Lower leg skin (tissue), 4 donors: ENCODE results near the gene RAB15. TPM values are rescaled to one million over a fixed set of nuclear protein-coding genes. Genes with fewer than 3 reads are reported as not detected.

Experiments used
- DNase-seq, 2 donors: peaks; one replicate each; pipeline ENCODE4 v3.0.0-alpha.2; 2019; ENCODE audit warnings: low spot score in 2 of 2
- H3K4me3 ChIP-seq: fragments of 200-600 bp; sonication (generic); 2 replicates; pipeline ENCODE4 v1.5.1; 2017; ENCODE audit warnings: mild to moderate bottlenecking, low read depth; ENCODE audit not compliant: poor library complexity, severe bottlenecking
- CTCF ChIP-seq, 3 donors: fragments of 450-650 bp; IDR thresholded peaks; one replicate each; pipeline ENCODE4 v1.5.1; 2016; ENCODE audit warnings: antibody characterized with exemption in 3 of 3, mild to moderate bottlenecking in 3 of 3, moderate library complexity in 2 of 3
- POLR2A ChIP-seq, 2 donors: fragments of 450-650 bp; IDR thresholded peaks; one replicate each; pipeline ENCODE4 v1.6.1; 2016 to 2017; ENCODE audit warnings: antibody characterized with exemption in 2 of 2, mild to moderate bottlenecking in 1 of 2, moderate library complexity in 1 of 2
- WGBS, 2 donors: methylation state at CpG; one replicate each; pipeline ENCODE4 v1.1.5; 2018; 5-methylcytosine and 5-hydroxymethylcytosine counted together
- intact Hi-C: fragments of 100-400 bp; cut with DNase I; formaldehyde crosslinking; loops from one replicate; pipeline ENCODE4 v1.15.0; 2023; ENCODE audit warnings: low total_unique reads
- total RNA-seq, 4 donors: library from RNA; depleted of rRNA; stranded (reverse); fragments of >200 nt; gene quantifications; one replicate each; pipeline ENCODE4 v1.1.0, GENCODE V29; 2016

Gene RAB15
- total RNA-seq, 4 donors from 2014 or later = 5.5 to 9.4 (median 7.2) TPM

DNA sequence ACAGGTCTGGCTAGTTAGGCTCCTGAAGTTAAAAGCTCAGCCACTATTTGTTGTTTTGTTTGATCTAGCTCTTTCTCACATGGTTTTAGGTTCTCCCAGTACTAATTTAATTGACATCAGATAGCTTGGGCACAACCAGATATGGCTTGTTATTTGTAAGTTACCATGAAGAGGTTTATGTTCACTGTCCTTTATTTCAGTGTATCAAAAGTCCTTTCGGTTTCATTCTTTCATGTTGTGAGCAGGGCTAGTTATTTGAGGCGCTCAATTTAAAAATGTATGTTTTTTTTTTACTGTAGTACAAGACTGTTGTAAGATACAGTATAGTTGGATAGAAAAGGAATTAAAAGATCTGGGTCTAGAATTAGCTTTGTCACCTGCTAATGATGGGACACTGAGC, 36.6 kb downstream of the RAB15 start:
- H3K4me3 ChIP-seq = no peak overlapping the region
- DNase-seq = no peak
- TF ChIP-seq CTCF (IDR thresholded peaks at IDR 0.05) (no peak), POLR2A (IDR thresholded peaks at IDR 0.05) (no peak)
- 91 to 96% methylated on average over 2 of the region's 2 CpGs for WGBS, 2 donors
- intact Hi-C loops = no loop called here

DNA sequence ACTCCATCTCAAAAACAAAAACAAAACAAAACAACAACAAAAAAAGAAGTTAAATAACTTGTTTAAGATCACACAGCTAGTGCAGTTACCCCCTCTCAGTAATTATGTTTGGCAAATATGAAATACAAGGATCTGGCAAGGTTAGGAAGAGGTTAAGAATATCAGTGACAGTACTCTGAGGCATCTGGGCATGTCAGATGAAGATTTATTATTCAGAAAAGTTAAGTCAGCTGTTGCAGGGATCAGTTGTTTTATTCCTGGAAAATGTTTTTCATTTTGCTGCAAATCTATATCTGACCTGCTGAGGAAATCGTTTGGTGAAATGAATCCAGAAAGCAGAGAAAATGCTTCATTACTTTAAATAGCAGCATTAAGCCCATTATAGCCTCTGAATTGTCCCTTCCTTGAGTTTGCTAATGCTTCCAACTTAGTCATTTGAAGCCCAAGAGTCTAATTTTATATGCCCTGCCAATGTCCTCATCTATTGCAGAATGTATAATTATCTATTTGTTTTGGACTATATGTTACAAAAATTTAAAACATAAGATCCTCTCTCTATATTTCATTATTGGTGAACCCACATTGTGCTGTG, 37.7 kb downstream of the RAB15 start:
- no peak for TF ChIP-seq CTCF (IDR thresholded peaks at IDR 0.05)
- TF ChIP-seq POLR2A (IDR thresholded peaks at IDR 0.05) = no peak
- no peak overlapping the region for H3K4me3 ChIP-seq
- no peak for DNase-seq
- WGBS, 2 donors = 45 to 58% methylated on average over 1 of the region's 1 CpG
- intact Hi-C loops = no loop called here

DNA sequence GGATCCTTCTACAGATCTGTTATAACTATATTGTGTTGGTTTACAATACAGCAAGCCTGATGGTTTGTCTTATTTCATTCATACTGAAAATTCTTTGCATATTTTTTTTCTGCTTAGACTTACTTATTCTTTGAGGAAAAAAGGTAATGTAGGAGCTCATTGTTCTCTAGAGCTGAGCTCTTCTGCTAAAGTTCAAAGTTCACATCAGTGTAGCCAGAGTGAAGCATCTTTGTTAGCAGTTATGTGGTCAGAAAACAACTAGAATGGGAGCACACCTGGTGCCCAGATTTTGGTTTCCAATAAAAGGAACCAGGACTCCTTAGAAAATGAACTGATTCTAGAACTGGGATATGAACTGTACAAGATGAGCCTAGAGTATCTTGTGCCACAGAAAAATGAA, 39.9 kb downstream of the RAB15 start:
- H3K4me3 ChIP-seq = no peak overlapping the region
- intact Hi-C loops = no loop called here
- TF ChIP-seq POLR2A (IDR thresholded peaks at IDR 0.05) = no peak
- no peak for TF ChIP-seq CTCF (IDR thresholded peaks at IDR 0.05)
- DNase-seq = no peak

DNA sequence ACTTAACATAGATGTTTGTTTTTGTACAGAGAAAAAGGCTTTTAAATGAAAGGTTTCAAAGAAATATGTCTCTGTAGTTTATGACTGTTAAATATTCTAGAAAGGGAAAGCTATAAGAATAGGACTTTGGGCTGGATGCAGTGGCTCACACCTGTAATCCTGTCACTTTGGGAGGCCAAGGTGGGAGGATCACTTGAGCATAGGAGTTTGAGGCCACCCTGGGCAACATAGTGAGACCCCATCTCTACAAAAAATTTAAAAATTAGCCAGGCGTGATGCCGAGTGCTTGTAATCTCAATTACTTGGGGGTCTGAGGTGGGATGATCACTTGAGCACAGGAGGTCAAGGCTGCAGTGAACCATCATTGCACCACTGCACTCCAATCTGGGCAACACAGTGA, 41.0 kb downstream of the RAB15 start:
- H3K4me3 ChIP-seq = no peak overlapping the region
- no peak for DNase-seq
- 94 to 95% methylated on average over 2 of the region's 2 CpGs for WGBS, 2 donors
- TF ChIP-seq CTCF (IDR thresholded peaks at IDR 0.05) (no peak), POLR2A (IDR thresholded peaks at IDR 0.05) (no peak)
- intact Hi-C loops = no loop called here

- intact Hi-C loops = no loop called here
- TF ChIP-seq POLR2A (IDR thresholded peaks at IDR 0.05) = no peak
- no peak for TF ChIP-seq CTCF (IDR thresholded peaks at IDR 0.05)
- DNase-seq = no peak
- WGBS, 2 donors = 62 to 63% methylated on average over 3 of the region's 3 CpGs
- H3K4me3 ChIP-seq = no peak overlapping the region
These were observed 41.9 kb downstream of the RAB15 start for GRCh38 chr14:64930085-64930843.

- TF ChIP-seq POLR2A (IDR thresholded peaks at IDR 0.05) (no peak), CTCF (IDR thresholded peaks at IDR 0.05) (no peak)
- intact Hi-C loops = no loop called here
- 94 to 97% methylated on average over 3 of the region's 3 CpGs for WGBS, 2 donors
These were observed 43.1 kb downstream of the RAB15 start for GRCh38 chr14:64929014-64929359.

More at GRCh38 chr14:64929014-64929359, 43.1 kb downstream of the RAB15 start:
- no peak overlapping the region for H3K4me3 ChIP-seq
- no peak for DNase-seq
